WTC11 (cell line): ENCODE measurements around the gene EPHX1. TPM values are rescaled to one million over a fixed set of nuclear protein-coding genes. Genes with fewer than 3 reads are reported as not detected.

Experiments
- ATAC-seq: fragments of 200-7000 bp; cut with Tn5 transposase; 2 replicates; pipeline ENCODE4 v1.10.0; 2021; ENCODE audit warnings: mild to moderate bottlenecking, moderate library complexity
- CTCF ChIA-PET: fragments of 300-600 bp; sonication (Branson Sonifier 250); formaldehyde crosslinking; loops from one replicate; lab custom pipeline; 2021; ENCODE audit warnings: antibody characterized with exemption; lab: Charles Lee
- POLR2A ChIA-PET: fragments of 350-600 bp; sonication (Branson Sonifier 250); formaldehyde crosslinking; loops from one replicate; lab custom pipeline; 2021; ENCODE audit warnings: antibody characterized with exemption; lab: Charles Lee
- DNase-seq: peaks from one replicate; pipeline ENCODE4 v3.0.0; 2021; ENCODE audit warnings: low spot score
- H3K27ac Mint-ChIP-seq: 2 replicates; pipeline ENCODE4 v1.8.0; 2021; ENCODE audit warnings: mixed read lengths
- H3K27me3 Mint-ChIP-seq: 2 replicates; pipeline ENCODE4 v1.8.0; 2021; ENCODE audit warnings: low read depth, mild to moderate bottlenecking, moderate library complexity, mixed read lengths
- H3K36me3 Mint-ChIP-seq: 2 replicates; pipeline ENCODE4 v1.8.0; 2021; ENCODE audit warnings: mixed read lengths
- H3K4me1 Mint-ChIP-seq: 2 replicates; pipeline ENCODE4 v1.8.0; 2022; ENCODE audit warnings: mixed read lengths
- H3K4me3 Mint-ChIP-seq: 2 replicates; pipeline ENCODE4 v1.8.0; 2021; ENCODE audit warnings: mild to moderate bottlenecking, moderate library complexity, mixed read lengths
- H3K9me3 Mint-ChIP-seq: 2 replicates; pipeline ENCODE4 v1.8.0; 2021; ENCODE audit warnings: mixed read lengths
- FOXP1 ChIP-seq: sonication (generic); formaldehyde crosslinking; IDR thresholded peaks from 2 replicates; pipeline ENCODE4 v1.8.0; 2022; ENCODE audit warnings: missing genetic modification reagents, mild to moderate bottlenecking, moderate library complexity, borderline replicate concordance
- IRF2 ChIP-seq: sonication (generic); formaldehyde crosslinking; IDR thresholded peaks from 2 replicates; pipeline ENCODE4 v1.8.0; 2022; ENCODE audit warnings: low read depth, missing genetic modification reagents, borderline replicate concordance
- MYBL2 ChIP-seq: sonication (generic); formaldehyde crosslinking; IDR thresholded peaks from 2 replicates; pipeline ENCODE4 v1.8.1; 2023; ENCODE audit warnings: mild to moderate bottlenecking, moderate library complexity, missing genetic modification reagents
- PRRX2 ChIP-seq: fragments of 250-450 bp; sonication (Bioruptor Pico); IDR thresholded peaks from 2 replicates; pipeline ENCODE4 v1.8.0; 2021; ENCODE audit warnings: mild to moderate bottlenecking
- RELA ChIP-seq: sonication (generic); formaldehyde crosslinking; IDR thresholded peaks from 2 replicates; pipeline ENCODE4 v1.8.1; 2022; ENCODE audit warnings: missing genetic modification reagents, mild to moderate bottlenecking, borderline replicate concordance
- SMAD4 ChIP-seq: sonication (generic); formaldehyde crosslinking; IDR thresholded peaks from 2 replicates; pipeline ENCODE4 v1.8.0; 2022; ENCODE audit warnings: mild to moderate bottlenecking, missing genetic modification reagents
- TEAD4 ChIP-seq: sonication (generic); formaldehyde crosslinking; IDR thresholded peaks from 2 replicates; pipeline ENCODE4 v1.8.0; 2022; ENCODE audit warnings: mild to moderate bottlenecking, missing genetic modification reagents
- TP53 ChIP-seq: sonication (generic); formaldehyde crosslinking; IDR thresholded peaks from 2 replicates; pipeline ENCODE4 v1.8.1; 2023; ENCODE audit warnings: mild to moderate bottlenecking, missing genetic modification reagents
- total RNA-seq: library from RNA; stranded (reverse); gene quantifications from 3 replicates; pipeline ENCODE4 v1.2.3, GENCODE V29; 2021
- TF ChIP-seq, protein P1 (sequence below): fragments of 250-450 bp; sonication (Bioruptor Pico); IDR thresholded peaks from 2 replicates; pipeline ENCODE4 v1.9.0; 2021; ENCODE audit warnings: mild to moderate bottlenecking, borderline replicate concordance
- TF ChIP-seq, protein P2 (sequence below): sonication (generic); formaldehyde crosslinking; IDR thresholded peaks from 2 replicates; pipeline ENCODE4 v1.8.1; 2023; ENCODE audit warnings: mild to moderate bottlenecking, missing genetic modification reagents, moderate library complexity
- TF ChIP-seq, protein P3 (sequence below): sonication (generic); formaldehyde crosslinking; conservative IDR thresholded peaks from 2 replicates; pipeline ENCODE4 v1.8.1; 2023; ENCODE audit warnings: mild to moderate bottlenecking, low read depth, missing genetic modification reagents, moderate library complexity
- TF ChIP-seq, protein P4 (sequence below): fragments of 250-450 bp; sonication (Bioruptor Pico); conservative IDR thresholded peaks from 2 replicates; pipeline ENCODE4 v1.9.0; 2021; ENCODE audit warnings: mild to moderate bottlenecking
- TF ChIP-seq, protein P5 (sequence below): sonication (generic); formaldehyde crosslinking; IDR thresholded peaks from 2 replicates; pipeline ENCODE4 v1.8.1; 2022; ENCODE audit warnings: mild to moderate bottlenecking, missing genetic modification reagents, moderate library complexity, borderline replicate concordance
- TF ChIP-seq, protein P6 (sequence below): fragments of 250-450 bp; sonication (Bioruptor Pico); IDR thresholded peaks from 2 replicates; pipeline ENCODE4 v1.9.0; 2021; ENCODE audit warnings: moderate library complexity, mild to moderate bottlenecking, inconsistent platforms, borderline replicate concordance
- TF ChIP-seq, protein P7 (sequence below): fragments of 200-600 bp; IDR thresholded peaks from 2 replicates; pipeline ENCODE4 v1.8.0; 2022; ENCODE audit warnings: antibody characterized with exemption
- TF ChIP-seq, protein P8 (sequence below): sonication (generic); formaldehyde crosslinking; IDR thresholded peaks from 2 replicates; pipeline ENCODE4 v1.8.0; 2023; ENCODE audit warnings: missing genetic modification reagents, mild to moderate bottlenecking, borderline replicate concordance
- TF ChIP-seq, protein P9 (sequence below): sonication (generic); formaldehyde crosslinking; IDR thresholded peaks from 2 replicates; pipeline ENCODE4 v1.8.1; 2022; ENCODE audit warnings: low read depth, mild to moderate bottlenecking, moderate library complexity, missing genetic modification reagents, borderline replicate concordance

Gene EPHX1
- total RNA-seq, 1 experiment from 2014 or later: 60.9 TPM

DNA sequence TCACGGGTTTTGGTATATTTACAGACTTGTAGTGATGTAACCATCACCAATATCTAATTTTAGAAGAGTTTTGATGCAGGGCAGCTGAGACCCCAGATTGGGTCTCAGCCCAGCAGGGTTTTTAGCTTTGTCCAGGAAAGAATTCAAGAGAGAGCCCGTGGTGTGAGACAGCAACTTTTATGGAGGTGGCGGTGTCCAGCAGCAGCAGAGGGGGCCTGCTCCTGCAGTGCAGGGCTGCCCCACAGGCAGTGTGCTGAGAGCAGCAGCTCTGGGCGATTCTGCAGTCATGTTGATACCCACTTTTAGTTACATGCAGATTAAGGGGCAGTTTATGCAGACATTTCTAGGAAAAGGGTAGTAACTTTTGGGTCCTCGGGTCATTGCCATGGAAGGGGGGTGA, 1.8 kb upstream of the EPHX1 start:
- ChIA-PET CTCF (interaction anchor here (1.0 to 5.4 kb wide), 6 partner anchors 24 to 333 kb away, joined by 3 to 45 read pairs (median 10); partner anchors contain the start of gene SRP9), POLR2A (no interaction called here)
- no peak overlapping the region for H3K4me3 Mint-ChIP-seq
- TF ChIP-seq, protein P1, sequence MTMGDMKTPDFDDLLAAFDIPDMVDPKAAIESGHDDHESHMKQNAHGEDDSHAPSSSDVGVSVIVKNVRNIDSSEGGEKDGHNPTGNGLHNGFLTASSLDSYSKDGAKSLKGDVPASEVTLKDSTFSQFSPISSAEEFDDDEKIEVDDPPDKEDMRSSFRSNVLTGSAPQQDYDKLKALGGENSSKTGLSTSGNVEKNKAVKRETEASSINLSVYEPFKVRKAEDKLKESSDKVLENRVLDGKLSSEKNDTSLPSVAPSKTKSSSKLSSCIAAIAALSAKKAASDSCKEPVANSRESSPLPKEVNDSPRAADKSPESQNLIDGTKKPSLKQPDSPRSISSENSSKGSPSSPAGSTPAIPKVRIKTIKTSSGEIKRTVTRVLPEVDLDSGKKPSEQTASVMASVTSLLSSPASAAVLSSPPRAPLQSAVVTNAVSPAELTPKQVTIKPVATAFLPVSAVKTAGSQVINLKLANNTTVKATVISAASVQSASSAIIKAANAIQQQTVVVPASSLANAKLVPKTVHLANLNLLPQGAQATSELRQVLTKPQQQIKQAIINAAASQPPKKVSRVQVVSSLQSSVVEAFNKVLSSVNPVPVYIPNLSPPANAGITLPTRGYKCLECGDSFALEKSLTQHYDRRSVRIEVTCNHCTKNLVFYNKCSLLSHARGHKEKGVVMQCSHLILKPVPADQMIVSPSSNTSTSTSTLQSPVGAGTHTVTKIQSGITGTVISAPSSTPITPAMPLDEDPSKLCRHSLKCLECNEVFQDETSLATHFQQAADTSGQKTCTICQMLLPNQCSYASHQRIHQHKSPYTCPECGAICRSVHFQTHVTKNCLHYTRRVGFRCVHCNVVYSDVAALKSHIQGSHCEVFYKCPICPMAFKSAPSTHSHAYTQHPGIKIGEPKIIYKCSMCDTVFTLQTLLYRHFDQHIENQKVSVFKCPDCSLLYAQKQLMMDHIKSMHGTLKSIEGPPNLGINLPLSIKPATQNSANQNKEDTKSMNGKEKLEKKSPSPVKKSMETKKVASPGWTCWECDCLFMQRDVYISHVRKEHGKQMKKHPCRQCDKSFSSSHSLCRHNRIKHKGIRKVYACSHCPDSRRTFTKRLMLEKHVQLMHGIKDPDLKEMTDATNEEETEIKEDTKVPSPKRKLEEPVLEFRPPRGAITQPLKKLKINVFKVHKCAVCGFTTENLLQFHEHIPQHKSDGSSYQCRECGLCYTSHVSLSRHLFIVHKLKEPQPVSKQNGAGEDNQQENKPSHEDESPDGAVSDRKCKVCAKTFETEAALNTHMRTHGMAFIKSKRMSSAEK: no peak
- TF ChIP-seq SMAD4 (CRISPR knock-in tag): no peak
- TF ChIP-seq, protein P2, sequence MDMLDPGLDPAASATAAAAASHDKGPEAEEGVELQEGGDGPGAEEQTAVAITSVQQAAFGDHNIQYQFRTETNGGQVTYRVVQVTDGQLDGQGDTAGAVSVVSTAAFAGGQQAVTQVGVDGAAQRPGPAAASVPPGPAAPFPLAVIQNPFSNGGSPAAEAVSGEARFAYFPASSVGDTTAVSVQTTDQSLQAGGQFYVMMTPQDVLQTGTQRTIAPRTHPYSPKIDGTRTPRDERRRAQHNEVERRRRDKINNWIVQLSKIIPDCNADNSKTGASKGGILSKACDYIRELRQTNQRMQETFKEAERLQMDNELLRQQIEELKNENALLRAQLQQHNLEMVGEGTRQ (CRISPR knock-in tag): no peak
- TF ChIP-seq MYBL2 (CRISPR knock-in tag): no peak
- TF ChIP-seq, protein P3, sequence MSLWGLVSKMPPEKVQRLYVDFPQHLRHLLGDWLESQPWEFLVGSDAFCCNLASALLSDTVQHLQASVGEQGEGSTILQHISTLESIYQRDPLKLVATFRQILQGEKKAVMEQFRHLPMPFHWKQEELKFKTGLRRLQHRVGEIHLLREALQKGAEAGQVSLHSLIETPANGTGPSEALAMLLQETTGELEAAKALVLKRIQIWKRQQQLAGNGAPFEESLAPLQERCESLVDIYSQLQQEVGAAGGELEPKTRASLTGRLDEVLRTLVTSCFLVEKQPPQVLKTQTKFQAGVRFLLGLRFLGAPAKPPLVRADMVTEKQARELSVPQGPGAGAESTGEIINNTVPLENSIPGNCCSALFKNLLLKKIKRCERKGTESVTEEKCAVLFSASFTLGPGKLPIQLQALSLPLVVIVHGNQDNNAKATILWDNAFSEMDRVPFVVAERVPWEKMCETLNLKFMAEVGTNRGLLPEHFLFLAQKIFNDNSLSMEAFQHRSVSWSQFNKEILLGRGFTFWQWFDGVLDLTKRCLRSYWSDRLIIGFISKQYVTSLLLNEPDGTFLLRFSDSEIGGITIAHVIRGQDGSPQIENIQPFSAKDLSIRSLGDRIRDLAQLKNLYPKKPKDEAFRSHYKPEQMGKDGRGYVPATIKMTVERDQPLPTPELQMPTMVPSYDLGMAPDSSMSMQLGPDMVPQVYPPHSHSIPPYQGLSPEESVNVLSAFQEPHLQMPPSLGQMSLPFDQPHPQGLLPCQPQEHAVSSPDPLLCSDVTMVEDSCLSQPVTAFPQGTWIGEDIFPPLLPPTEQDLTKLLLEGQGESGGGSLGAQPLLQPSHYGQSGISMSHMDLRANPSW: no peak
- TF ChIP-seq, protein P4, sequence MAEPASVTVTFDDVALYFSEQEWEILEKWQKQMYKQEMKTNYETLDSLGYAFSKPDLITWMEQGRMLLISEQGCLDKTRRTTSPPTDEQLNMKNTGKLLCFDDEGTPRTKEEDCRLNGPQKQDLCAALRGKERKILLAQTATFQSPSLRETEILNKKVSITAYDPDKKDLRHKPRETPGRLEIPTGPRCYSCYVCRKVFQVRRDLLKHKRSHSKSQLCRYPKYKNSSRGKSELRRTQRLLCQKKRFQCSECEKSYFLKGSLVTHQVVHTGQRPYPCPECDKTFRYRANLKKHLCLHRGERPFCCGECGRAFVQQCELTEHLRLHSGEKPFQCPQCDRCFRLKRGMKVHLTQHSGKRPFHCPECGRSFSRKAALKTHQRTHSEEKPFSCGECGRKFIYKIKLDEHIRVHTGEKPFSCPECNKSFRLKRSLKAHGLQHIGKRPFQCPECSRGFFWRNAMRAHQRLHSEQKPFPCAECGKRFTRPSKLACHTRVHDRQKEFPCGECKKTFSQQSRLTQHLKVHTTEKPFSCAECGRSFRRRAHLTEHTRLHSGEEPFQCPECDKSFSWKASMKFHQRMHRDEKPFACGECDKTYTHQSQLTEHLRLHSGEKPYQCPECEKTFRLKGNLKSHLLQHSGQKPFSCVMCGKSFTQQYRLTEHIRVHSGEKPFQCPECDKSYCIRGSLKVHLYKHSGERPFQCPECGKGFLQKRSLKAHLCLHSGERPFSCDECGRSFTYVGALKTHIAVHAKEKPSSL: no peak
- no peak for TF ChIP-seq IRF2 (CRISPR knock-in tag)
- no peak for TF ChIP-seq TP53
- TF ChIP-seq, protein P5, sequence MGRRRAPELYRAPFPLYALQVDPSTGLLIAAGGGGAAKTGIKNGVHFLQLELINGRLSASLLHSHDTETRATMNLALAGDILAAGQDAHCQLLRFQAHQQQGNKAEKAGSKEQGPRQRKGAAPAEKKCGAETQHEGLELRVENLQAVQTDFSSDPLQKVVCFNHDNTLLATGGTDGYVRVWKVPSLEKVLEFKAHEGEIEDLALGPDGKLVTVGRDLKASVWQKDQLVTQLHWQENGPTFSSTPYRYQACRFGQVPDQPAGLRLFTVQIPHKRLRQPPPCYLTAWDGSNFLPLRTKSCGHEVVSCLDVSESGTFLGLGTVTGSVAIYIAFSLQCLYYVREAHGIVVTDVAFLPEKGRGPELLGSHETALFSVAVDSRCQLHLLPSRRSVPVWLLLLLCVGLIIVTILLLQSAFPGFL (CRISPR knock-in tag): no peak
- TF ChIP-seq, protein P6, sequence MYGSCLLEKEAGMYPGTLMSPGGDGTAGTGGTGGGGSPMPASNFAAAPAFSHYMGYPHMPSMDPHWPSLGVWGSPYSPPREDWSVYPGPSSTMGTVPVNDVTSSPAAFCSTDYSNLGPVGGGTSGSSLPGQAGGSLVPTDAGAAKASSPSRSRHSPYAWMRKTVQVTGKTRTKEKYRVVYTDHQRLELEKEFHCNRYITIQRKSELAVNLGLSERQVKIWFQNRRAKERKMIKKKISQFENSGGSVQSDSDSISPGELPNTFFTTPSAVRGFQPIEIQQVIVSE (CRISPR knock-in tag): no peak
- TF ChIP-seq, protein P7, sequence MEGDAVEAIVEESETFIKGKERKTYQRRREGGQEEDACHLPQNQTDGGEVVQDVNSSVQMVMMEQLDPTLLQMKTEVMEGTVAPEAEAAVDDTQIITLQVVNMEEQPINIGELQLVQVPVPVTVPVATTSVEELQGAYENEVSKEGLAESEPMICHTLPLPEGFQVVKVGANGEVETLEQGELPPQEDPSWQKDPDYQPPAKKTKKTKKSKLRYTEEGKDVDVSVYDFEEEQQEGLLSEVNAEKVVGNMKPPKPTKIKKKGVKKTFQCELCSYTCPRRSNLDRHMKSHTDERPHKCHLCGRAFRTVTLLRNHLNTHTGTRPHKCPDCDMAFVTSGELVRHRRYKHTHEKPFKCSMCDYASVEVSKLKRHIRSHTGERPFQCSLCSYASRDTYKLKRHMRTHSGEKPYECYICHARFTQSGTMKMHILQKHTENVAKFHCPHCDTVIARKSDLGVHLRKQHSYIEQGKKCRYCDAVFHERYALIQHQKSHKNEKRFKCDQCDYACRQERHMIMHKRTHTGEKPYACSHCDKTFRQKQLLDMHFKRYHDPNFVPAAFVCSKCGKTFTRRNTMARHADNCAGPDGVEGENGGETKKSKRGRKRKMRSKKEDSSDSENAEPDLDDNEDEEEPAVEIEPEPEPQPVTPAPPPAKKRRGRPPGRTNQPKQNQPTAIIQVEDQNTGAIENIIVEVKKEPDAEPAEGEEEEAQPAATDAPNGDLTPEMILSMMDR: no peak
- TF ChIP-seq, protein P8, sequence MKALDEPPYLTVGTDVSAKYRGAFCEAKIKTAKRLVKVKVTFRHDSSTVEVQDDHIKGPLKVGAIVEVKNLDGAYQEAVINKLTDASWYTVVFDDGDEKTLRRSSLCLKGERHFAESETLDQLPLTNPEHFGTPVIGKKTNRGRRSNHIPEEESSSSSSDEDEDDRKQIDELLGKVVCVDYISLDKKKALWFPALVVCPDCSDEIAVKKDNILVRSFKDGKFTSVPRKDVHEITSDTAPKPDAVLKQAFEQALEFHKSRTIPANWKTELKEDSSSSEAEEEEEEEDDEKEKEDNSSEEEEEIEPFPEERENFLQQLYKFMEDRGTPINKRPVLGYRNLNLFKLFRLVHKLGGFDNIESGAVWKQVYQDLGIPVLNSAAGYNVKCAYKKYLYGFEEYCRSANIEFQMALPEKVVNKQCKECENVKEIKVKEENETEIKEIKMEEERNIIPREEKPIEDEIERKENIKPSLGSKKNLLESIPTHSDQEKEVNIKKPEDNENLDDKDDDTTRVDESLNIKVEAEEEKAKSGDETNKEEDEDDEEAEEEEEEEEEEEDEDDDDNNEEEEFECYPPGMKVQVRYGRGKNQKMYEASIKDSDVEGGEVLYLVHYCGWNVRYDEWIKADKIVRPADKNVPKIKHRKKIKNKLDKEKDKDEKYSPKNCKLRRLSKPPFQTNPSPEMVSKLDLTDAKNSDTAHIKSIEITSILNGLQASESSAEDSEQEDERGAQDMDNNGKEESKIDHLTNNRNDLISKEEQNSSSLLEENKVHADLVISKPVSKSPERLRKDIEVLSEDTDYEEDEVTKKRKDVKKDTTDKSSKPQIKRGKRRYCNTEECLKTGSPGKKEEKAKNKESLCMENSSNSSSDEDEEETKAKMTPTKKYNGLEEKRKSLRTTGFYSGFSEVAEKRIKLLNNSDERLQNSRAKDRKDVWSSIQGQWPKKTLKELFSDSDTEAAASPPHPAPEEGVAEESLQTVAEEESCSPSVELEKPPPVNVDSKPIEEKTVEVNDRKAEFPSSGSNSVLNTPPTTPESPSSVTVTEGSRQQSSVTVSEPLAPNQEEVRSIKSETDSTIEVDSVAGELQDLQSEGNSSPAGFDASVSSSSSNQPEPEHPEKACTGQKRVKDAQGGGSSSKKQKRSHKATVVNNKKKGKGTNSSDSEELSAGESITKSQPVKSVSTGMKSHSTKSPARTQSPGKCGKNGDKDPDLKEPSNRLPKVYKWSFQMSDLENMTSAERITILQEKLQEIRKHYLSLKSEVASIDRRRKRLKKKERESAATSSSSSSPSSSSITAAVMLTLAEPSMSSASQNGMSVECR (CRISPR knock-in tag): no peak
- no peak for TF ChIP-seq TEAD4
- TF ChIP-seq RELA: no peak
- TF ChIP-seq, protein P9, sequence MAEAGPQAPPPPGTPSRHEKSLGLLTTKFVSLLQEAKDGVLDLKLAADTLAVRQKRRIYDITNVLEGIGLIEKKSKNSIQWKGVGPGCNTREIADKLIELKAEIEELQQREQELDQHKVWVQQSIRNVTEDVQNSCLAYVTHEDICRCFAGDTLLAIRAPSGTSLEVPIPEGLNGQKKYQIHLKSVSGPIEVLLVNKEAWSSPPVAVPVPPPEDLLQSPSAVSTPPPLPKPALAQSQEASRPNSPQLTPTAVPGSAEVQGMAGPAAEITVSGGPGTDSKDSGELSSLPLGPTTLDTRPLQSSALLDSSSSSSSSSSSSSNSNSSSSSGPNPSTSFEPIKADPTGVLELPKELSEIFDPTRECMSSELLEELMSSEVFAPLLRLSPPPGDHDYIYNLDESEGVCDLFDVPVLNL (CRISPR knock-in tag): no peak
- TF ChIP-seq FOXP1 (CRISPR knock-in tag): no peak
- no peak for TF ChIP-seq PRRX2 (CRISPR knock-in tag)

More for the DNA sequence above, 1.8 kb upstream of the EPHX1 start:
- H3K9me3 Mint-ChIP-seq: no peaks in the 10 kb centered on the region
- ATAC-seq (no peak), DNase-seq (no peak)
- no peaks in the 10 kb centered on the region for H3K36me3 Mint-ChIP-seq
- no peak overlapping the region for H3K27ac Mint-ChIP-seq
- peaks cover 3% of the 10 kb centered on the region; the same call in 1 of the 2 replicates for H3K27me3 Mint-ChIP-seq
- peaks cover 21% of the 10 kb centered on the region for H3K4me1 Mint-ChIP-seq
